Measurements from ENCODE around the gene PCK1.

- no peak for TF ChIP-seq CTCF (IDR thresholded peaks at IDR 0.05)
- no peak for TF ChIP-seq POLR2A (IDR thresholded peaks at IDR 0.05)
Observed at GRCh38 chr20:57530327-57530981, 30.5 kb upstream of the PCK1 start.

All from tibial nerve (tissue), 3 donors.